ENCODE results near the gene ANO7. TPM values are rescaled to one million over a fixed set of nuclear protein-coding genes. Genes with fewer than 3 reads are reported as not detected.

Gene ANO7
- total RNA-seq, 1 experiment from 2014 or later: 6.9 TPM

GRCh38 chr2:241198381-241199279 lies 10.2 kb downstream of the ANO7 start:
- in situ Hi-C loops (cut with HindIII; ENCODE audit: low pct_unique_long_range_greater_than_20kb, low sequenced_read_pairs): no loop called here
- intact Hi-C loops (cut with micrococcal nuclease; ENCODE audit: unreplicated experiment): no loop called here
- TF ChIP-seq REST (IDR thresholded peaks at IDR 0.05; ENCODE audit: insufficient read depth in 1 of 2, low read depth in 2 of 2, low read length in 1 of 2): no peak
- no peak for TF ChIP-seq POLR2AphosphoS5 (IDR thresholded peaks at IDR 0.05; ENCODE audit: low read depth, low read length)
- ChIA-PET CTCF (no interaction called here), POLR2A (no interaction called here)
- peak; percentile 18; the same call in 1 of the 2 replicates for ATAC-seq
- H3K27me3 ChIP-seq (ENCODE audit: control insufficient read depth, insufficient read depth, low read length): no peaks in the 10 kb centered on the region
- H3K27ac ChIP-seq (ENCODE audit: low read length): no peak overlapping the region
- no TSS peak for BruUV-seq (replicated peaks)
- H3K36me3 ChIP-seq (ENCODE audit: control insufficient read depth, insufficient read depth, low read length): no peaks in the 10 kb centered on the region
- no peak overlapping the region for H3K4me3 ChIP-seq (ENCODE audit: low read depth in 2 of 2, low read length in 2 of 2)
- DNase-seq (ENCODE audit: low read depth, low spot score): no peak
- H3K9me3 ChIP-seq (ENCODE audit: control insufficient read depth, insufficient read depth, low read depth, low read length): no peaks in the 10 kb centered on the region
- H3K4me1 ChIP-seq (ENCODE audit: control insufficient read depth, insufficient read depth, low read length): no peaks in the 10 kb centered on the region

DNA sequence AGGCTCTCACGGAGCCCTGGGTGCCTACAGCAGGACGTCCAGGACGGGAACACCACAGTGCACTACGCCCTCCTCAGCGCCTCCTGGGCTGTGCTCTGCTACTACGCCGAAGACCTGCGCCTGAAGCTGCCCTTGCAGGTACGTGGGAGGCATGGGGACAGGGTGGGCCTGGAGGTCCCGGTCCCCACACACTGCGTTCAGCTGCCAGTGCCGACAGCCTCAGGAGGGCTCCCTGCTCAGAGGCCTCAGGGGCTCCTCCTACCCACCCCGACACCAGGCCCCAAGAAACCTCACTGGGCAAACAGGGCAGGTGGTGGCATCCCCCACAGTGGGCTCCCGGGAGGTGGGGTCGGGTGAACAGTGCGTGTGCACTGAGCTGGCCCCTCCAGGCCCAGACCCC lies 10.8 kb downstream of the ANO7 start:
- ChIA-PET POLR2A (no interaction called here), CTCF (no interaction called here)
- intact Hi-C loops (cut with micrococcal nuclease; ENCODE audit: unreplicated experiment) (no loop called here), in situ Hi-C loops (cut with HindIII; ENCODE audit: low pct_unique_long_range_greater_than_20kb, low sequenced_read_pairs) (no loop called here)
- no peak overlapping the region for H3K4me3 ChIP-seq (ENCODE audit: low read depth in 2 of 2, low read length in 2 of 2)
- no peak for DNase-seq (ENCODE audit: low read depth, low spot score)
- no peak overlapping the region for H3K27ac ChIP-seq (ENCODE audit: low read length)
- no peaks in the 10 kb centered on the region for H3K27me3 ChIP-seq (ENCODE audit: control insufficient read depth, insufficient read depth, low read length)
- peak; percentile 19; the same call in 1 of the 2 replicates for ATAC-seq
- H3K9me3 ChIP-seq (ENCODE audit: control insufficient read depth, insufficient read depth, low read depth, low read length): no peaks in the 10 kb centered on the region
- H3K36me3 ChIP-seq (ENCODE audit: control insufficient read depth, insufficient read depth, low read length): no peaks in the 10 kb centered on the region
- no TSS peak for BruUV-seq (replicated peaks)
- H3K4me1 ChIP-seq (ENCODE audit: control insufficient read depth, insufficient read depth, low read length): no peaks in the 10 kb centered on the region
- TF ChIP-seq SIN3A (IDR thresholded peaks at IDR 0.05; ENCODE audit: borderline replicate concordance, insufficient read depth, low read depth, low read length) (no peak), TCF7L2 (IDR thresholded peaks at IDR 0.05; ENCODE audit: low read depth, low read length) (no peak), CTCF (IDR thresholded peaks at IDR 0.05) (no peak), REST (IDR thresholded peaks at IDR 0.05; ENCODE audit: insufficient read depth in 1 of 2, low read depth in 2 of 2, low read length in 1 of 2) (no peak), POLR2AphosphoS5 (IDR thresholded peaks at IDR 0.05; ENCODE audit: low read depth, low read length) (no peak)
